Neuronal stem cell (in vitro differentiated cells): Measurements from ENCODE around the gene C16orf46.

Source experiments
- DNase-seq: peaks from one replicate; pipeline ENCODE4 v3.0.0-alpha.2; 2013; ENCODE audit warnings: low spot score
- H2AFZ ChIP-seq: one replicate; pipeline ENCODE4 v1.6.1; 2013; ENCODE audit warnings: mild to moderate bottlenecking, low read length, inconsistent platforms
- H2AK5ac ChIP-seq: 2 replicates; pipeline ENCODE4 v1.6.1; 2013; ENCODE audit warnings: low read depth, mild to moderate bottlenecking, inconsistent platforms, low read length, moderate library complexity, mixed read lengths
- H2BK120ac ChIP-seq: 2 replicates; pipeline ENCODE4 v1.6.1; 2013; ENCODE audit warnings: low read depth, mild to moderate bottlenecking, inconsistent platforms, low read length, moderate library complexity, mixed read lengths
- H2BK12ac ChIP-seq: one replicate; pipeline ENCODE4 v1.6.1; 2013; ENCODE audit warnings: low read length, inconsistent platforms
- H2BK15ac ChIP-seq: 2 replicates; pipeline ENCODE4 v1.6.1; 2013; ENCODE audit warnings: mild to moderate bottlenecking, low read length, inconsistent platforms, mixed read lengths
- H2BK5ac ChIP-seq: one replicate; pipeline ENCODE4 v1.6.1; 2013; ENCODE audit warnings: inconsistent platforms, mild to moderate bottlenecking, low read length, moderate library complexity
- H3K14ac ChIP-seq: one replicate; pipeline ENCODE4 v1.6.1; 2013; ENCODE audit warnings: low read length, inconsistent platforms
- H3K18ac ChIP-seq: 2 replicates; pipeline ENCODE4 v1.6.1; 2013; ENCODE audit warnings: low read length, inconsistent platforms
- H3K23ac ChIP-seq: 2 replicates; pipeline ENCODE4 v1.6.1; 2013; ENCODE audit warnings: low read depth, mild to moderate bottlenecking, mixed read lengths, low read length, inconsistent platforms; ENCODE audit not compliant: poor library complexity
- H3K27ac ChIP-seq: replicated peaks from 3 replicates; pipeline ENCODE4 v1.5.1; 2013; ENCODE audit warnings: low read length, inconsistent platforms
- H3K27me3 ChIP-seq, 3 experiments: 2 replicates each; pipeline ENCODE4 v1.6.1; 2013; ENCODE audit warnings: low read length in 3 of 3, mild to moderate bottlenecking in 2 of 3, inconsistent platforms in 1 of 3, low read depth in 1 of 3, mixed read lengths in 1 of 3, moderate library complexity in 1 of 3; ENCODE audit not compliant: control insufficient read depth in 3 of 3, insufficient read depth in 3 of 3
- H3K36me3 ChIP-seq, 2 donors: replicated peaks in 1 of 2; 2 replicates each; pipeline ENCODE4 v1.6.1; 2013; ENCODE audit warnings: low read length in 2 of 2; ENCODE audit not compliant: control insufficient read depth in 2 of 2, insufficient read depth in 2 of 2
- H3K4ac ChIP-seq: 2 replicates; pipeline ENCODE4 v1.6.1; 2013; ENCODE audit warnings: inconsistent platforms, mild to moderate bottlenecking, low read length, moderate library complexity
- H3K4me1 ChIP-seq, 2 donors: 1 replicate in 1 of 2; 2 replicates in 1 of 2; pipeline ENCODE4 v1.6.1; 2013; ENCODE audit warnings: low read length in 2 of 2, low read depth in 1 of 2; ENCODE audit not compliant: control insufficient read depth in 2 of 2, insufficient read depth in 1 of 2
- H3K4me2 ChIP-seq: one replicate; pipeline ENCODE4 v1.6.1; 2013; ENCODE audit warnings: mild to moderate bottlenecking, low read length, inconsistent platforms; ENCODE audit not compliant: insufficient read depth, poor library complexity, severe bottlenecking
- H3K4me3 ChIP-seq, 2 donors: 2 replicates each; pipeline ENCODE4 v1.5.1; 2013; ENCODE audit warnings: low read length in 2 of 2, mild to moderate bottlenecking in 2 of 2, inconsistent platforms in 1 of 2, moderate library complexity in 1 of 2
- H3K79me1 ChIP-seq: one replicate; pipeline ENCODE4 v1.6.1; 2013; ENCODE audit warnings: low read depth, mild to moderate bottlenecking, inconsistent platforms, low read length, moderate library complexity
- H3K9ac ChIP-seq: one replicate; pipeline ENCODE4 v1.6.1; 2013; ENCODE audit warnings: mild to moderate bottlenecking, low read depth, low read length, inconsistent platforms; ENCODE audit not compliant: poor library complexity
- H3K9me3 ChIP-seq, 2 donors: replicated peaks in 1 of 2; 2 replicates each; pipeline versions ENCODE3 to v1.6.1; 2013; ENCODE audit warnings: low read length in 2 of 2, mild to moderate bottlenecking in 2 of 2, inconsistent platforms in 1 of 2, low read depth in 1 of 2, mixed read lengths in 1 of 2, moderate library complexity in 1 of 2; ENCODE audit not compliant: control insufficient read depth in 2 of 2, insufficient read depth in 1 of 2
- H4K8ac ChIP-seq: one replicate; pipeline ENCODE4 v1.6.1; 2013; ENCODE audit warnings: low read depth, mild to moderate bottlenecking, inconsistent platforms, low read length, moderate library complexity
- H4K91ac ChIP-seq: one replicate; pipeline ENCODE4 v1.6.1; 2013; ENCODE audit warnings: low read length, low read depth, mild to moderate bottlenecking, inconsistent platforms; ENCODE audit not compliant: poor library complexity
- WGBS, 2 donors: extraction: QIAGEN DNeasy Blood & Tissue Kit; methylation state at CpG; one replicate each; pipeline ENCODE4 v1.1.7; 2013; ENCODE audit warnings: missing lambda C conversion rate in 2 of 2, mixed read lengths in 1 of 2; ENCODE audit not compliant: insufficient read length in 2 of 2, insufficient replicate concordance in 1 of 2; ENCODE audit errors: extremely low coverage in 2 of 2; 5-methylcytosine and 5-hydroxymethylcytosine counted together

Gene C16orf46

GRCh38 chr16:81080233-81080632 is 3.2 kb upstream of the C16orf46 start:
- Histone ChIP-seq H2BK12ac (no peak overlapping the region), H3K4me1 (no peaks in the 10 kb centered on the region), H3K36me3 (peaks cover 0 to 42% of the 10 kb centered on the region in 2 donors), H2BK120ac (no peak overlapping the region), H3K79me1 (no peaks in the 10 kb centered on the region), H3K4me2 (no peak overlapping the region), H3K27me3 (no peaks in the 10 kb centered on the region), H3K27ac (no peak overlapping the region), H3K9ac (no peak overlapping the region), H3K14ac (no peak overlapping the region), H3K18ac (no peak overlapping the region), H3K9me3 (no peaks in the 10 kb centered on the region), H2AK5ac (no peak overlapping the region), H2BK15ac (no peak overlapping the region), H4K91ac (no peak overlapping the region), H3K4me3 (no peak overlapping the region), H2BK5ac (no peak overlapping the region), H4K8ac (no peak overlapping the region), H3K4ac (no peak overlapping the region), H2AFZ (no peak overlapping the region), H3K23ac (no peak overlapping the region)
- WGBS, 2 donors, result no CpG with 5 or more reads among the region's 1 CpG
- no peak for DNase-seq

- no peak overlapping the region for H2AK5ac ChIP-seq
- no peak overlapping the region for H2BK15ac ChIP-seq
- no peak overlapping the region for H2BK12ac ChIP-seq
- peak overlapping the region; percentile 78 for H3K4me2 ChIP-seq
- no peak overlapping the region for H3K4ac ChIP-seq
- H3K36me3 ChIP-seq, result peaks cover 0 to 11% of the 10 kb centered on the region in 2 donors
- peaks cover 0 to 4% of the 10 kb centered on the region in 2 donors for H3K4me1 ChIP-seq
- peak; percentile 88 for DNase-seq
- H2BK120ac ChIP-seq, result no peak overlapping the region
- H3K27me3 ChIP-seq, result no peaks in the 10 kb centered on the region
- peak overlapping the region; percentile 99 for H2AFZ ChIP-seq
- H3K23ac ChIP-seq, result peak overlapping the region; percentile 98
- peak overlapping the region; percentile 45 for H2BK5ac ChIP-seq
- H3K79me1 ChIP-seq, result no peaks in the 10 kb centered on the region
- no peak overlapping the region for H3K14ac ChIP-seq
- H3K9ac ChIP-seq, result peak overlapping the region; percentile 71
- no peak overlapping the region for H4K91ac ChIP-seq
- H3K18ac ChIP-seq, result peak overlapping the region; percentile 61
- peak overlapping the region; percentile 83 to 92 for H3K4me3 ChIP-seq
- no peaks in the 10 kb centered on the region for H3K9me3 ChIP-seq
- H4K8ac ChIP-seq, result no peak overlapping the region
- WGBS, 2 donors, result no CpG with 5 or more reads among the region's 27 CpGs
- H3K27ac ChIP-seq, result peak overlapping the region; percentile 72
Measured at GRCh38 chr16:81076566-81077075, 417 bp downstream of the C16orf46 start.

GRCh38 chr16:81073560-81074330 is 3.3 kb downstream of the C16orf46 start:
- H2AK5ac ChIP-seq, result no peak overlapping the region
- peaks cover 0 to 2% of the 10 kb centered on the region in 2 donors for H3K9me3 ChIP-seq
- H3K4me3 ChIP-seq, result no peak overlapping the region
- no peaks in the 10 kb centered on the region for H3K79me1 ChIP-seq
- no peak overlapping the region for H4K91ac ChIP-seq
- H2BK120ac ChIP-seq, result no peak overlapping the region
- H3K27ac ChIP-seq, result no peak overlapping the region
- H2BK5ac ChIP-seq, result no peak overlapping the region
- H2AFZ ChIP-seq, result no peak overlapping the region
- H3K36me3 ChIP-seq, result no peaks in the 10 kb centered on the region
- H2BK12ac ChIP-seq, result no peak overlapping the region
- H3K18ac ChIP-seq, result no peak overlapping the region
- WGBS, 2 donors, result no CpG with 5 or more reads among the region's 5 CpGs
- H2BK15ac ChIP-seq, result no peak overlapping the region
- no peak overlapping the region for H4K8ac ChIP-seq
- no peak overlapping the region for H3K23ac ChIP-seq
- H3K14ac ChIP-seq, result no peak overlapping the region
- H3K27me3 ChIP-seq, result no peaks in the 10 kb centered on the region
- DNase-seq, result no peak
- no peak overlapping the region for H3K4ac ChIP-seq
- no peak overlapping the region for H3K9ac ChIP-seq
- H3K4me1 ChIP-seq, result peaks cover 0 to 4% of the 10 kb centered on the region in 2 donors
- H3K4me2 ChIP-seq, result no peak overlapping the region

- Histone ChIP-seq H3K9me3 (peaks cover 0 to 2% of the 10 kb centered on the region in 2 donors), H2BK5ac (no peak overlapping the region), H3K4me1 (peaks cover 0 to 4% of the 10 kb centered on the region in 2 donors), H2BK15ac (no peak overlapping the region), H3K4ac (no peak overlapping the region), H3K18ac (no peak overlapping the region), H3K4me2 (no peak overlapping the region), H2AFZ (no peak overlapping the region), H3K14ac (no peak overlapping the region), H3K9ac (no peak overlapping the region), H2BK12ac (no peak overlapping the region), H3K27ac (no peak overlapping the region), H3K23ac (no peak overlapping the region), H4K8ac (no peak overlapping the region), H3K4me3 (no peak overlapping the region), H3K79me1 (no peaks in the 10 kb centered on the region), H4K91ac (no peak overlapping the region), H2BK120ac (no peak overlapping the region), H2AK5ac (no peak overlapping the region), H3K27me3 (no peaks in the 10 kb centered on the region), H3K36me3 (no peaks in the 10 kb centered on the region)
- DNase-seq, result no peak
- no CpG with 5 or more reads among the region's 4 CpGs for WGBS, 2 donors
Measured at GRCh38 chr16:81071805-81072204, 5.2 kb downstream of the C16orf46 start.
